ENCODE results near the gene MARCHF2.

The MARCHF2 gene

GRCh38 chr19:8389891-8390616, 23.1 kb upstream of the MARCHF2 start, which contains the start of gene RAB11B:
Gene RAB11B, plus strand, starts transcription at chr19:8390360. Its CDS starts 57 bp downstream, at chr19:8390417.
- TF ChIP-seq CTCF (IDR thresholded peaks at IDR 0.05), result no peak

GRCh38 chr19:8390617-8390981, 22.5 kb upstream of the MARCHF2 start:
- no peak for TF ChIP-seq CTCF (IDR thresholded peaks at IDR 0.05)

GRCh38 chr19:8391198-8392016, 21.7 kb upstream of the MARCHF2 start:
- no peak for TF ChIP-seq CTCF (IDR thresholded peaks at IDR 0.05)

- TF ChIP-seq CTCF (IDR thresholded peaks at IDR 0.05), result no peak
Observed at GRCh38 chr19:8392017-8392591, 21.0 kb upstream of the MARCHF2 start.

- no peak for TF ChIP-seq CTCF (IDR thresholded peaks at IDR 0.05)
Observed at GRCh38 chr19:8393192-8393870, 19.8 kb upstream of the MARCHF2 start.

GRCh38 chr19:8393871-8394250, 19.2 kb upstream of the MARCHF2 start:
- TF ChIP-seq CTCF (IDR thresholded peaks at IDR 0.05), result no peak

GRCh38 chr19:8395621-8396082, 17.5 kb upstream of the MARCHF2 start:
- no peak for TF ChIP-seq CTCF (IDR thresholded peaks at IDR 0.05)

Data from LNCAP (cell line).